GM23338 (cell line): ENCODE measurements around the gene CMTM6.

ENCODE experiments used
- CREB1 ChIP-seq: fragments of 250-450 bp; sonication (Bioruptor Pico); IDR thresholded peaks from 2 replicates; pipeline ENCODE4 v1.5.0; 2020; ENCODE audit warnings: low read depth, mild to moderate bottlenecking, moderate library complexity
- CTCF ChIP-seq, 2 experiments: fragments of 200-600 bp in 1 of 2; sonication (generic) in 1 of 2; conservative IDR thresholded peaks; 2 replicates each; pipeline versions ENCODE4 v1.5.1 to v1.6.1; 2016 to 2017; ENCODE audit warnings: antibody characterized with exemption in 2 of 2, low read depth in 2 of 2, mild to moderate bottlenecking in 2 of 2, moderate library complexity in 1 of 2
- ETS1 ChIP-seq: IDR thresholded peaks from 2 replicates; pipeline ENCODE4 v1.6.1; 2016; ENCODE audit warnings: antibody characterized with exemption
- JUNB ChIP-seq: IDR thresholded peaks from one replicate; pipeline ENCODE4 v1.6.1; 2016; ENCODE audit warnings: antibody characterized with exemption; ENCODE audit not compliant: unreplicated experiment
- POLR2AphosphoS5 ChIP-seq: IDR thresholded peaks from 2 replicates; pipeline ENCODE4 v1.6.1; 2016; ENCODE audit warnings: antibody characterized with exemption, low read depth
- REST ChIP-seq: IDR thresholded peaks from one replicate; pipeline ENCODE4 v1.6.1; 2018; ENCODE audit warnings: antibody characterized with exemption; ENCODE audit not compliant: unreplicated experiment

- no peak for TF ChIP-seq CTCF (conservative IDR thresholded peaks at IDR 0.05; ENCODE audit: low read depth in 2 of 2)
- TF ChIP-seq JUNB, result no peak
- TF ChIP-seq CREB1 (CRISPR knock-in tag), result no peak
- TF ChIP-seq ETS1, result no peak
- TF ChIP-seq REST, result no peak
- no peak for TF ChIP-seq POLR2AphosphoS5
Observed at GRCh38 chr3:32435911-32436815, 66.5 kb downstream of the CMTM6 start.
